Measurements from ENCODE around the gene CFAP52. TPM values are rescaled to one million over a fixed set of nuclear protein-coding genes. Genes with fewer than 3 reads are reported as not detected.
"Not testable (repeated sequence)": the region's sequence is repeated elsewhere in the genome, so short reads cannot be mapped to it uniquely, and the experiment has no call there.

The CFAP52 gene
- polyA plus RNA-seq, 4 donors = 0.49 to 3.7 (median 2.9) TPM

DNA sequence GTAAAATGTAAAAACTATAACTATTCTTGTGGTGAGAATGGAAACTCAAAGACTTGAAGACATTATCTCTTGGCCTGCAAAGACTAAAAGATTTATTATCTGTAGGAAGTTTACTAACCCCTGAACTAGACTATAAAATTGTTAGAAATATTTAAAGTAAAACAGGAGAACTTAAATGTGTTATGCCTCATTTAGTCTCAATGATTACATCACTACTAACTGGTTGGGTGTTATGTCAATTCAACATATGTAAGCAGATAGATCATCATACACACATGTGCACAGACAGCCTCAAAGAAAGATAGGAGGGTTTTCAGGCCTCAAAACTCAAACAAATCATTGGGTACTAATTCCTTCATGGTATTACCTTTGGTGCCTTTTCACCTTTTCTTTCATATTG, 8.4 kb upstream of the CFAP52 start:
- DNase-seq (ENCODE audit: low read depth in 4 of 4, low spot score in 3 of 4) = no peak

- no peak for DNase-seq (ENCODE audit: low read depth in 4 of 4, low spot score in 3 of 4)
Observed at GRCh38 chr17:9568957-9569588, 7.4 kb upstream of the CFAP52 start.

GRCh38 chr17:9571201-9571600, 5.2 kb upstream of the CFAP52 start:
- DNase-seq (ENCODE audit: low read depth in 4 of 4, low spot score in 3 of 4) = no peak

- DNase-seq (ENCODE audit: low read depth in 4 of 4, low spot score in 3 of 4) = peak; percentile 67 to 74 (median 70)
Observed at GRCh38 chr17:9575381-9576101, 901 bp upstream of the CFAP52 start, which contains the start of gene STX8. Gene STX8 (minus strand): TSS chr17:9575820. CDS start chr17:9575808, 12 bp downstream.

DNA sequence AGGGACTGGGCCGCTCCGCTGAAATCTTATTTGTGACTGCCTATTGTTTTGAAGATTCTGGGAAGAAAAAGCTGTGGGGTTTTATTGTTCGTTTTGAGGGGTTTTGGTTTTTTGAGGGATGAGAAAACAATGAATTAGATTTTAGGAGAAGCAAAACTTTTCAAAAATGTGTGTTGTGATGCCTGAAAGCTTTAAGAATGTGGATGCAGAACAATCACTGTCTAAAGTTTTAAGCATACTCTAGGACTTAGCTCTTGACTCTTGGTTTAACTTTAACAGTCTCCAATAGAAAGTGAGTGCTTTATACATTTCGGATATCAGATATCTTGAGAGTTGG, 899 bp downstream of the CFAP52 start:
- no peak for DNase-seq (ENCODE audit: low read depth in 4 of 4, low spot score in 3 of 4)

DNA sequence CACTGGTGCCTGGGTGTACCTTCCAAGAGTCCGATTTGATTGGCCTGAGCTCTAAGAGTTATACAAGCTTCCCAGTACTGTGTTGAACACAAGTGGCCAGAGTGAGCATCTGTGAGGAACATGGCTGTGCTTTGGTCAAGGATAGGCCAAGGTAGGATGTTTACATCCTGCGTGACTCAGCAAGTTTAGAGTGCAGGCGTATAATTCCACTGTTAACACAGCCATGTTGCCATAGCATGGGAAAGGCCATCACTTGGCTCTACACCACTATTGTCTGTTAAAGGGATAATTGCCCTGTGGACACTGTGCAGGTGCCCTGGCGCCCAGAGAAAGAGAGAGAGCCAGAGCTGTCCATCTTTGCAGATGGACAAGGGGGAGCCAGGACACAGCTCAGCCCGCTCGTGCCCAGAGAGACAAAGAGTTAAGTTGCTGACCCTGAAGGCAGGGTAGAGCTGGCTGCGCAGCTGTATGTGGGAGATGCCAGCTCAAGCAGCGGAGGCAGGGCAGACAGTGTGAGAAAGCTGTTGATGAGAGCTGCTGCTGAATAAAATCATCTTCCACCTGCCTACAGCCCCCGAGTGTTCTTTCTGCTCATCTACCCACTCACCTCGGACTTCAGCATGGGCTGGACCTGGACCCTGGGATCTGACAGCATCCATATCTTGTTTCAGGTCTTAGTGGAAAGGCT, 11.7 kb downstream of the CFAP52 start:
- no peak for DNase-seq (ENCODE audit: low read depth in 4 of 4, low spot score in 3 of 4)

- no peak for DNase-seq (ENCODE audit: low read depth in 4 of 4, low spot score in 3 of 4)
Observed at GRCh38 chr17:9594065-9594464, 17.6 kb downstream of the CFAP52 start.

GRCh38 chr17:9597638-9598037, 21.2 kb downstream of the CFAP52 start:
- not testable (repeated sequence) for DNase-seq (ENCODE audit: low read depth in 4 of 4, low spot score in 3 of 4)

DNA sequence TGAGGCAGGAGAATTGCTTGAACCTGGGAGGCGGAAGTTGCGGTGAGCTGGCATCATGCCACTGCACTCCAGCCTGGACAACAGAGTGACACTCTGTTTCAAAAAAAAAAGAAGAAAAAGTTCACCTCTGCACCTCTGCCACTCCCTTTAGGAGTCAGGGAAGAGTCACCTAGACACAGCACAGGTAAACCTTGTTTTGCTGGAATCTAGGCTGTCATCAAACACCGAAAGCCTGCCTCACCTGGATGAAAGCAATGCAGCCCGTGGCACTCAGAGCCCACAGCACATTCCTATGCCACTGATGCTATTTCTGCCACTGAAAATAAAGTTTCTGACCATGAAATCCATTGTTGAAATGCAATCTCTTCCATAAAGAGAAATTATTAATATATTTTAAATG, 22.2 kb downstream of the CFAP52 start:
- no peak for DNase-seq (ENCODE audit: low read depth in 4 of 4, low spot score in 3 of 4)

GRCh38 chr17:9604583-9604982, 28.1 kb downstream of the CFAP52 start:
- not testable (repeated sequence) for DNase-seq (ENCODE audit: low read depth in 4 of 4, low spot score in 3 of 4)

DNA sequence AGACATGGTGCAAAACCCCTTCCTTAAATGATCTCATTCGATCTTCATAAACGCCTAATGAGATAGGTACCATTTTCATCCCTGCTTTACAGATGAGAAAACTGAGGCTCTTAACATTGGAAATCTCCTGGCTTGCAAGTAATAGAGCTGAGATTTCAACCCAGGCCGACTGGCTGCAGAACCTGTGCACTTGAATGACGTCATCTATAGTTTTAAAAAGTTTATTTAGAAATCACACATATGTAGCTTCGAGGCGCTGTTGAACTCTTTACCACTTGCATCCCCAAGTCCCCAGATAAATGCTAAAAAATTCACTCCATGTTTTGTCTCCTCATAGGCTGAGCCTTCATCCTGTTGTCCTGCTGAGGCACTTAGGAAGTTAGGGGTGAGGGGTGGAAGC, 30.0 kb downstream of the CFAP52 start:
- DNase-seq (ENCODE audit: low read depth in 4 of 4, low spot score in 3 of 4) = no peak

DNA sequence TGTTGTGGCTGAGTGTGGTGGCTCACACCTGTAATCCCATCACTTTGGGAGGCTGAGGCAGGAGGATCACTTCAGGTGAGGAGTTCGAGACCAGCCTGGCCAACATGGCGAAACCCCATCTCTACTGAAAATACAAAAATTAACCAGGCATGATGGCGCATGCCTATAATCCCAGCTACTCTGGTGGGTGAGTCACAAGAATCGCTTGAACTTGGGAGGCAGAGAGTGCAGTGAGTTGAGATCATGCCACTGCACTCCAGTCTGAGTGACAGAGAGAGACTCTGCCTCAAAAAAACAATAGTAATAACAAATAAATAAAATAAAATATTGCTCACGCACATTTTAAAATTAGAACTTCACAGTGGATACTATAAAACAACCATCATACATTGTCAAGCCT, 30.6 kb downstream of the CFAP52 start:
- not testable (repeated sequence) for DNase-seq (ENCODE audit: low read depth in 4 of 4, low spot score in 3 of 4)

DNA sequence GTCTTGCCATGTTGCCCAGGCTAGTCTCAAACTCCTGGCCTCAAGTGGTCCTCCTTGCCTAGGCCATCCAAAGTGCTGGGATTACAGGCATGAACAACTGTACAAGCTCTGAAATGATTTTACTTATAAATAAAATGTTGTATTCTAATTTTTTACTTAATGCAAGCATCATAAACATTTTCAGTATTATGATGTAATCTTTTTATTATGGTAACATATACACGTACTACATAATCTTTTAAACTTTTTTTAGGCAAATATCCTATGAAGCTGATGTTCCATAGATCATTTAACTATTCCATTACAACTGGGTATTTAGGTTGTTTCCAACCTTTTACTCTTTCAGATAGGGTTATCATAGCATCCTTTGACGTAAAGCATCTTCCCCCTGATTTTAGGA, 35.1 kb downstream of the CFAP52 start:
- no peak for DNase-seq (ENCODE audit: low read depth in 4 of 4, low spot score in 3 of 4)

DNA sequence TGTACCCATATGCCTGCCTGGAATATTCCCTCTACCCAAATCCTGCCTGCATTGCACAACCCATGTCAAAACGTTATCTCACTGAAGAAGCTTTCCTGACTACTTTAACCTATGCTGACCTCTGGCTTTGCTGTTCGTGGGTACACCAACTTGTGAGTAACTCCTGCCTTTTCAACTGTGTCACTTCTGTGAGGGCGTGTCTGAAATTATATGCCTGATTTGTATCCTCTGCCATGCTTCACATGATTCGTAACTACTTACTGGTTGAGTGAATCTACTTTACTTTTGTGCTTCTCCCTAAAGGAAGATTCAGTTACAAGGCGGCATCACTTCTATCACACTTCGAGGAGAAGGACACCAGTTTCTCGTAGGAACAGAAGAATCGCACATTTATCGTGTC, 35.6 kb downstream of the CFAP52 start:
- peak; percentile 28 to 58 (median 34) for DNase-seq (ENCODE audit: low read depth in 4 of 4, low spot score in 3 of 4)

DNA sequence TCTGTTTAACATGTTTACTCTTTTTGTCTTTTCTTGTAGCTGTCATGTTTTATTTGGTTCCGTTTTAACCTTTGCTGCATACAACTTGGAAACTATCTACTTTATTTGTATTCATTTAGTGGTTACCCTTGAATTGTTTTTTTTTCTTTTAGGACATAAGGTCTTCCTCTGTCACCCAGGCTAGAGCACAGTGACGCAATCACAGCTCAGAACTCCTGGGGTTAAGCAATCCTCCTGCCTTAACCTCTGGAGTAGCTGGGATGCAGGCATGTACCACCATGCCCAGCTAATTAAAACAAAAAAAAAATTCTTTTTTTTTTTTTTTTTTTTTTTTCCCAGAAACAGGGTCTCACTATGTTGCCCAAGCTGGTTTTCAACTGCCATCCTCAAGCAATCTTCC, 39.0 kb downstream of the CFAP52 start:
- DNase-seq (ENCODE audit: low read depth in 4 of 4, low spot score in 3 of 4) = no peak

GRCh38 chr17:9622961-9623360, 46.5 kb downstream of the CFAP52 start:
- DNase-seq (ENCODE audit: low read depth in 4 of 4, low spot score in 3 of 4) = no peak

GRCh38 chr17:9628509-9628908, 52.1 kb downstream of the CFAP52 start:
- no peak for DNase-seq (ENCODE audit: low read depth in 4 of 4, low spot score in 3 of 4)

- DNase-seq (ENCODE audit: low read depth in 4 of 4, low spot score in 3 of 4) = no peak
Observed at GRCh38 chr17:9632741-9633140, 56.3 kb downstream of the CFAP52 start.

GRCh38 chr17:9635340-9635739, 58.9 kb downstream of the CFAP52 start:
- no peak for DNase-seq (ENCODE audit: low read depth in 4 of 4, low spot score in 3 of 4)

GRCh38 chr17:9636501-9636900, 60.1 kb downstream of the CFAP52 start:
- DNase-seq (ENCODE audit: low read depth in 4 of 4, low spot score in 3 of 4) = no peak

DNA sequence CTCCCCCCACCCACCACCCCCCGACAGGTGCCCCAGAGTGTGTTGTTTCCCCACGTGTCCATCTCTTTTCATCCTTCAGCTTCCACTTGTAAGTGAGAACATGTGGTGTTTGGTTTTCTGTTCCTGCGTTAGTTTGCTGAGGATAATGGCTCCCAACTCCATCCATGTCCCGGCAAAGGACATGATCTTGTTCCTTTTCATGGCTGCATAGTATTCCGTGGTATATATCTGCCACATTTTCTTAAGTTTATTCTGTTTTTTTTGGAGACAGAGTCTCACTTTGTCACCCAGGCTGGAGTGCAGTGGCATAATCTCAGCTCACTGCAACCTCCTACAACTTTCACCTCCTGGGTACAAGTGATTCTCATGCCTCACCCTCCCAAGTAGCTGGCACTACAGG, 63.9 kb downstream of the CFAP52 start:
- not testable (repeated sequence) for DNase-seq (ENCODE audit: low read depth in 4 of 4, low spot score in 3 of 4)

DNA sequence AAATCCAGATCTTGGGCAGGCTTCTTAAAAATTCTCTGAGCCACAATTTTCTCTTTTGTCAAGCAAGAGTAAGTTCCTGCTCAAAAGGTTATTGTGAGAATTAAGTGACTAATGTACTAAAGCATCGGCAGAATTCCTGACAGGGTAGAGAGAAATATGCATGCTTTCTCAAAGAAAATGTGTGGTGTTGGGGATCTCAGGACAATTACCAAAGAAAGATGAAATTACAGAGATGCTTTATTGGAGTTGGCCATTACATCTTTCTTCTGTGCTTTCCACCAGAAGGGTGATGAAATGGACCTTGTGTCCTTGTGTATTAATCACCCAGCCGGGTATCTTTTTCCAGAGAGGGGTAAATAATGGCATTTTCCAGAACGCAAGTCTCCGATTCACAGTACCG, 67.2 kb downstream of the CFAP52 start:
- no peak for DNase-seq (ENCODE audit: low read depth in 4 of 4, low spot score in 3 of 4)

All from left renal pelvis (tissue), 4 donors.